Stimulated activated CD8-positive, alpha-beta memory T cell treated with anti-CD3 and anti-CD28 coated beads, Interleukin-4, amount 100 ng/mL, for 24 hours (primary cell): ENCODE results near the gene AHCYL2.
"Not testable (repeated sequence)": the region's sequence is repeated elsewhere in the genome, so short reads cannot be mapped to it uniquely, and the experiment has no call there.

Experiments used
- DNase-seq: peaks from one replicate; pipeline ENCODE4 v3.0.0-alpha.2; 2020; ENCODE audit warnings: low read depth

The AHCYL2 gene

GRCh38 chr7:129426482-129426881, 201.7 kb downstream of the AHCYL2 start:
- DNase-seq = no peak

GRCh38 chr7:129427526-129428045, 202.8 kb downstream of the AHCYL2 start:
- DNase-seq = no peak

GRCh38 chr7:129431911-129432643, 207.2 kb downstream of the AHCYL2 start:
- DNase-seq = no peak

- peak; percentile 93 for DNase-seq
These were observed 209.2 kb downstream of the AHCYL2 start, which contains the start of gene STRIP2 for GRCh38 chr7:129433847-129434674. STRIP2 (plus strand) TSS chr7:129434432; CDS start chr7:129434473, 41 bp downstream.

- no peak for DNase-seq
These were observed 210.0 kb downstream of the AHCYL2 start for GRCh38 chr7:129434675-129435318.

GRCh38 chr7:129435414-129435829, 210.6 kb downstream of the AHCYL2 start:
- DNase-seq = no peak

GRCh38 chr7:129436335-129436923, 211.6 kb downstream of the AHCYL2 start:
- DNase-seq = no peak

- no peak for DNase-seq
These were observed 212.4 kb downstream of the AHCYL2 start for GRCh38 chr7:129437190-129437589.

- no peak for DNase-seq
These were observed 213.5 kb downstream of the AHCYL2 start for GRCh38 chr7:129438281-129438838.

- peak; percentile 28 for DNase-seq
These were observed 214.2 kb downstream of the AHCYL2 start for GRCh38 chr7:129438839-129439651.

- DNase-seq = no peak
These were observed 215.3 kb downstream of the AHCYL2 start for GRCh38 chr7:129439963-129440625.

- DNase-seq = no peak
These were observed 218.8 kb downstream of the AHCYL2 start for GRCh38 chr7:129443612-129444011.

GRCh38 chr7:129444776-129445175, 219.9 kb downstream of the AHCYL2 start:
- DNase-seq = not testable (repeated sequence)

- not testable (repeated sequence) for DNase-seq
These were observed 222.1 kb downstream of the AHCYL2 start for GRCh38 chr7:129446925-129447324.

GRCh38 chr7:129447445-129447844, 222.6 kb downstream of the AHCYL2 start:
- not testable (repeated sequence) for DNase-seq

GRCh38 chr7:129448608-129449007, 223.8 kb downstream of the AHCYL2 start:
- not testable (repeated sequence) for DNase-seq

- DNase-seq = no peak
These were observed 225.5 kb downstream of the AHCYL2 start for GRCh38 chr7:129450295-129450694.

GRCh38 chr7:129452589-129453231, 227.9 kb downstream of the AHCYL2 start:
- DNase-seq = no peak

- DNase-seq = no peak
These were observed 228.8 kb downstream of the AHCYL2 start for GRCh38 chr7:129453510-129454248.
